ENCODE data around the gene NLRP6. TPM values are rescaled to one million over a fixed set of nuclear protein-coding genes. Genes with fewer than 3 reads are reported as not detected.

NLRP6 gene
- total RNA-seq, 2 donors from 2014 or later: 0.18 to 2.7 TPM

DNA sequence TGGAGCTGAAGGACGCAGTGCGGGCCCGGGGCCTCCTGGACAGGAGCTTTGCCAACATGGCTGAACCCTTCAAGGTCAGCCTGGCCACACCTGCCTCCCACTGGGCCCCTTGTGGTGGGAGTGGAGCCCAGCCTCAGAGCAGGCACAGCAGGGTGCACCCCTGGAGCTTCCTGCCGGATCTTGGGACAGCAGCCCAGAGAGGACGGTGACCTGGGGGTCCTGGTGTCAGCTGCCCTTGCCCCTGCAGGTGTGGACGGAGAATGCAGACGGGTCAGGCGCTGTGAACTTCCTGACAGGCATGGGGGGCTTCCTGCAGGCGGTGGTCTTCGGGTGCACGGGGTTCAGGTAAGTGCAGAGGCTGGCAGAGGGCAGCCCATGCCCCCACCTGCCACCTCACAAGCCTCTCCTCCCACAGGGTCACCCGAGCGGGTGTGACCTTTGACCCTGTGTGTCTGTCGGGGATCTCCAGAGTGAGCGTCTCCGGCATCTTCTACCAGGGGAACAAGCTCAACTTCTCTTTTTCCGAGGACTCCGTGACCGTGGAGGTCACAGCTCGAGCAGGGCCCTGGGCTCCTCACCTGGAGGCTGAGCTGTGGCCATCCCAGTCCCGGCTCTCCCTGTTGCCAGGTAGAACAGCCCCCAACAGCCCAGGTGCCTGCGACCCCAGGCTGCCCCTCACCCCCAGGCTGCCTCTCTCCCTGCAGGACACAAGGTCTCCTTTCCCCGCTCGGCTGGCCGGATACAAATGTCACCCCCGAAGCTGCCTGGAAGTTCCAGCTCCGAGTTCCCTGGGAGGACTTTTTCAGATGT lies 15.8 kb downstream of the NLRP6 start:
- Histone ChIP-seq H3K36me3 (no peaks in the 10 kb centered on the region), H3K4me3 (no peak overlapping the region), H3K4me1 (replicated peaks) (no peaks in the 10 kb centered on the region), H3K9me3 (no peaks in the 10 kb centered on the region), H3K27ac (no peak overlapping the region), H3K27me3 (replicated peaks; ENCODE audit: insufficient read depth) (peaks cover 2% of the 10 kb centered on the region)
- intact Hi-C loops (cut with DNase I): no loop called here
- DNase-seq (ENCODE audit: low spot score): no peak
- WGBS: 91% methylated on average over 26 of the region's 27 CpGs
- TF ChIP-seq POLR2AphosphoS5 (IDR thresholded peaks at IDR 0.05) (no peak), POLR2A (IDR thresholded peaks at IDR 0.05) (no peak)

DNA sequence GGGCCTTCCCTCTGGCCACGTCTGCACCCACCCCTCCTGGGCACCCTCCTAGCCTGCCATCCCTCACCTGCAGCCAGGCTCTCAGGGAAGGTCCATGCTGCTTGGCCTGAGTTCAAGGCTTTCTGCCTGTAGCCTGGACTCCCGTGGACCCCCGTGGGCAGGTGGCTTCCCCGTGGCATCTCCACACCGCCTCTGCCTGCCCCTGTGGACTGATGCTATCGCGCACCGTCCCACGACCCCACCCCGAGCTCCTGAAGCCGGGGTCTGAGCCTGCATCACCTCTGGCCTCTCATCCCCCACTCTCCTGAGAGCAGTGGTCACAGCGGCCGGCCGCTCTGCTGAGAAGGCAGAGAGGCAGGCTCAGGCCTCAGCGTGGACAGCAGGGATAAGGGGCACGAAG lies 16.6 kb downstream of the NLRP6 start:
- no peak for TF ChIP-seq CTCF (IDR thresholded peaks at IDR 0.05)
- intact Hi-C loops (cut with DNase I): no loop called here
- H3K27ac ChIP-seq: no peak overlapping the region
- 87% methylated on average over 16 of the region's 16 CpGs for WGBS
- H3K9me3 ChIP-seq: no peaks in the 10 kb centered on the region
- H3K36me3 ChIP-seq: no peaks in the 10 kb centered on the region
- no peak for DNase-seq (ENCODE audit: low spot score)
- H3K4me1 ChIP-seq (replicated peaks): no peaks in the 10 kb centered on the region
- H3K4me3 ChIP-seq: no peak overlapping the region
- H3K27me3 ChIP-seq (replicated peaks; ENCODE audit: insufficient read depth): peaks cover 9% of the 10 kb centered on the region

DNA sequence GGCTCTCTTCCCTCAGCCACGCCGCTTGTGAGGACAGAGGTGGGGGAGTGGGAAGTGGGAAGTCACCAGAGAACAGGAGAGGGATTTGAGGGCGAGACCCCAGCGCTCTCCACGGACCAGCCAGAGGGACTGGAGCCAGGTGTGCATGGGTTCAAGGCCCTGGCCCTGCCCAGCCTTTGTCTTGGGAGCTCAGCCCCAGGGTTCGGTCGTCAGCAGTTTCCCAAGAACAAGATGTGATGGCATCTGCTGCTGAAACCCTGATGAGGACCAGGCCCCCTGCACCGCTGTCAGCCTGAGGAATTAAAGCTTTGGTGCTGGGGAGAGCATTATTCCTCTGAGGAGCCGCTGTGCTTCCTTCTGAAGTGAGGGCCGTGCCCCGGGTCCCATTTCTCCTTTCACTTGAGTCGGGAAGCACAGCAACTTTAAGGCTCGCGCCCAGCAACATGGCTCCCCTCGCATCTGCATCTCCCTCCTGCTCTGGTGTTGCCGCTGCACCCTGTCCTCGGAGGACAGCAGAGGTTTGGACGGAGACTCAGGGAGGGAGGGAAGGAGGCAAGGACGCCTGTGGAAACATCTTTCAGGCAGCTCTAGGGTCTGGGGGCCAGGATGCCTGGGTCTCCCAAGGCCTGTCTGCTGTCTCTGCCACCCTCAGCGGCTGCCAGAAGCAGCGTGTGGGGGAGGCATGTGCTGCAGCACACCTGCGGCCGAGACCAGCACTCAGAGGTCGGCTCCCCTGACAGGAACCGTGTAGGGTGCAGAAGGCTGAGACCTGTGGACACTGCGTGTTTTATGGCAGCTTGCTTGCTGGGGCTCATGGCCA lies 17.4 kb downstream of the NLRP6 start:
- no peak for DNase-seq (ENCODE audit: low spot score)
- H3K4me1 ChIP-seq (replicated peaks): no peaks in the 10 kb centered on the region
- H3K4me3 ChIP-seq: no peak overlapping the region
- no peaks in the 10 kb centered on the region for H3K36me3 ChIP-seq
- H3K27ac ChIP-seq: no peak overlapping the region
- whole genome bisulfite sequencing: 81% methylated on average over 24 of the region's 26 CpGs
- peaks cover 12% of the 10 kb centered on the region for H3K27me3 ChIP-seq (replicated peaks; ENCODE audit: insufficient read depth)
- TF ChIP-seq CTCF (IDR thresholded peaks at IDR 0.05) (no peak), POLR2AphosphoS5 (IDR thresholded peaks at IDR 0.05) (no peak), POLR2A (IDR thresholded peaks at IDR 0.05) (no peak)
- H3K9me3 ChIP-seq: no peaks in the 10 kb centered on the region
- intact Hi-C loops (cut with DNase I): no loop called here

- WGBS: 68% methylated on average over 26 of the region's 35 CpGs
- no peaks in the 10 kb centered on the region for H3K9me3 ChIP-seq
- intact Hi-C loops (cut with DNase I): no loop called here
- TF ChIP-seq CTCF (IDR thresholded peaks at IDR 0.05) (no peak), POLR2A (IDR thresholded peaks at IDR 0.05) (no peak)
- H3K4me1 ChIP-seq (replicated peaks): no peaks in the 10 kb centered on the region
- DNase-seq (ENCODE audit: low spot score): no peak
- no peaks in the 10 kb centered on the region for H3K36me3 ChIP-seq
- H3K27me3 ChIP-seq (replicated peaks; ENCODE audit: insufficient read depth): peaks cover 12% of the 10 kb centered on the region
- no peak overlapping the region for H3K4me3 ChIP-seq
- no peak overlapping the region for H3K27ac ChIP-seq
Observed at GRCh38 chr11:296171-297050, 18.2 kb downstream of the NLRP6 start.

DNA sequence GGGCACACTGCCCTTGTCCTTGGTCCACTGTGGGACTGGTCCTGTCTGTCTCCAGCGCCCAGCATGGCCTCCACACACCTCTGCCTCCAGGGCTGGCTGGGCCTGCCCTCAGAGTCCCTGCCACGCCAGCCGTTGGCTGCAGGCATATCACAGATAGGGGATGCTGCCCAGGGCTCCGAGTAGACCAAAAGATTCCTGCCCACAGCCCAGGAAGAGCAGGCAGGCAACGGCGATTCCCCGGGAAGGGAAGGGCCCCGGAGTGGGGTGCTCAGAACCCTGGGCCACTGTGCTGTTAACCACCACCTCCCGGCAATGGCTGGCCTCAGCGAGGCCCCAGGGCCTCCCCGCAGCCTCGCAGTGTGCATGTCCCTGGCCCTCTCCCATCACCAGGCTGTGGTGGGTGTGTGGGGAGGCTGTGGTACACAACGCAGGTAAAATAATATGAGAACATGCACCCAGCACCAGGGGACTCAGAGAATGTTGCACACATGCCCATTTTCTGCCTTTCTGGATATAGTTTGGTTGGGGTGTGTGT lies 18.9 kb downstream of the NLRP6 start:
- 61% methylated on average over 13 of the region's 13 CpGs for WGBS
- no peak for TF ChIP-seq CTCF (IDR thresholded peaks at IDR 0.05)
- TF ChIP-seq POLR2A (IDR thresholded peaks at IDR 0.05): no peak
- Histone ChIP-seq H3K4me3 (no peak overlapping the region), H3K4me1 (replicated peaks) (no peaks in the 10 kb centered on the region), H3K9me3 (no peaks in the 10 kb centered on the region), H3K27ac (no peak overlapping the region), H3K27me3 (replicated peaks; ENCODE audit: insufficient read depth) (peaks cover 12% of the 10 kb centered on the region), H3K36me3 (no peaks in the 10 kb centered on the region)
- DNase-seq (ENCODE audit: low spot score): no peak
- intact Hi-C loops (cut with DNase I): no loop called here
